ENCODE measurements around the gene DIO2. TPM values are rescaled to one million over a fixed set of nuclear protein-coding genes. Genes with fewer than 3 reads are reported as not detected.

Gene DIO2
- polyA plus RNA-seq (ENCODE audit: insufficient read length): 1.8 TPM

DNA sequence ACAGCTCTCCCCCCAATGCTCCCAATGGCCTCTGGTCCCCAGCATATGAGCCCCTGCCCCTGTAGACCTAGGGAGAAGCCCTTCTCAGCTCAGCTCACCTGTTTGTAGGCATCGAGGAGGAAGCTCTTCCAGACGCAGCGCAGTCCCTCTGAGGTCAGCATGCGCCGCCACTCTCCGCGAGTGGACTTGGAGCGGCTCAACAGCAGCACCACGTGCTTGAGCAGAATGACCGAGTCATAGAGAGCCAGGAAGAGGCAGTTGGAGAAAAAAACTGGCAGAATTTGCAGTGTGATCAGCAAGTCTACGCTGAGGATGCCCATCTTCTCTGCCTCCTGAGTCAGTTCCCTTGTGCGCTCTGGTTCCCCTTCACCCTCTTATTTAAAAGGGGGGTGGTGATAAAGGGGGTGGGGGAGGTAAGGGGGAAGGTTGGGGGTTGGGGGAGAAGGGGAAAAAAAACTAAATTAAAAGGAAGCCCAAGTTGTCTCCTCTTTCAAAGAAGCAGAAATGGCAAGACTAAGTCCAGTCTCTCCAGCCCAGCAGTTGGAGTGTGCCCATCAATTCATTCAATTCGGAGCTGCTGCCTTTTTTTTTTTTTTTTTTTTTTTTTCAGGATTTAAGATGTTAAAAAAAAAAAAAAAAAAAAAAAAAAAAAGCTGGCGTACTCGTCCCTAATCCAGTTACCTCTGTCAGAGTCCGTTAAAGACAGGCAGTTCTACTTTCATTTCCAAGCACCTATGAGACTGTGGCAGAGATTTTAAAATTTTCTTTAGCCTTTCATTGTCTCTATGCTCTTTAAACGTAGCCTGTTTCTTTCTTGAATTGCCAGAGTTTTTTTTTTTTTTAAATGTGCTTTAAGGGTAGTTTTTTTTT, at the start of gene DIO2:
Gene DIO2, minus strand, starts transcription at position 352 of the 870 bp plus-strand sequence. Its CDS starts 32 bp downstream, at position 320.
- no peak for DNase-seq (ENCODE audit: low read depth)

DNA sequence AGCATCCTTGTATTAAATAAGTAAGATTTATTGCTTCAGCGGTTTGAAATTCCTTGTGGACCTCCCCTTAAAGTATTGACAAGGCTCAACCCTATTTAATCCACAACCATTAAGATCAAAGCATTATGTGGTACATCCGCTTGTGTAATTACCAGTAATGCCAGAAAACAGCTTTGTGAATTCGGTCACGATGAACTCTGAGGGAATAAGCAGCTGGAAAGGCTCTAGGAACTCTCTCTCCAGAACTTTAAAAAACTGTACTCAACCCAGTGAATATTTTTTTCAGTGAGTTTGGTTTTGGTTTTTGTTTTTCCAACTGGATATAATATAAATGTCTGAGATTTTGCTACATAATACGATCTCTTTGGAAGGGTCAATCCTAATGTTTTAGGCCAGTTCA, 49.3 kb upstream of the DIO2 start:
- no peak for DNase-seq (ENCODE audit: low read depth)

DNA sequence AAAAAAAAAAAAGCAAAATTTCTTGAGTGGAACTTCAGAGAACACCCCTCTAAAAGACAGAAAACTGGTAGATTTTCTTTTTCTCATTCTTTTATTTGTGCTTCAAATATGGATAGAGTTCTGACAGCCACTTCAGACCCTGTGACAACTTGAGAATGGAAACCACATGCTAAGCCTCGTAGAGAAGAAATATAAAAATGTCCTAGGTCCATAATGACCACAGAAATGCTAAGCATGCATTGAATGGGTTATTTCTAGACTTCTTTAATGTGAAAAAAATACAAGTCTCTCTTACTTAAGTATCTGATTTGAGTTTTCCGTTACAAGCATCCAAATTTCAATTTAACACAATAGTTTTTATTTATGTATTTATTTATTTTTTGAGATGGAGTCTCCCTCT, 28.3 kb upstream of the DIO2 start:
- DNase-seq (ENCODE audit: low read depth): no peak

DNA sequence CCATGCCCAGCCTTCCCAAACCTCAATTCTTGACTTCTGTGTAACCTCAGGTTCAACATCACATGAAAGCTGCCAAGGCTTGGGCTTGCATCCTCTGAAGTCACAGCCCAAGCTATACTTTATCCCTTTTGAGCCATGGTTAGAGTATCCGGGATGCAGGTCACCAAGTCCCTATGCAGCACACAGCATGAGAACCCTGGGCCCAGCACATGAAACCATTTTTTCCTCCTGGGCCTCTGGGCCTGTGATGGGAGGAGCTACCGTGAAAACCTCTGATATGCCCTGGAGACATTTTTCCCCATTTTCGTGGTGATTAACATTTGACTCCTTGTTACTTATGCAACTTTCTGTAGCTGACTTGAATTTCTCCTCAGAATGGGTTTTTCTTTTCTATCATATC, 25.8 kb upstream of the DIO2 start:
- no peak for DNase-seq (ENCODE audit: low read depth)

DNA sequence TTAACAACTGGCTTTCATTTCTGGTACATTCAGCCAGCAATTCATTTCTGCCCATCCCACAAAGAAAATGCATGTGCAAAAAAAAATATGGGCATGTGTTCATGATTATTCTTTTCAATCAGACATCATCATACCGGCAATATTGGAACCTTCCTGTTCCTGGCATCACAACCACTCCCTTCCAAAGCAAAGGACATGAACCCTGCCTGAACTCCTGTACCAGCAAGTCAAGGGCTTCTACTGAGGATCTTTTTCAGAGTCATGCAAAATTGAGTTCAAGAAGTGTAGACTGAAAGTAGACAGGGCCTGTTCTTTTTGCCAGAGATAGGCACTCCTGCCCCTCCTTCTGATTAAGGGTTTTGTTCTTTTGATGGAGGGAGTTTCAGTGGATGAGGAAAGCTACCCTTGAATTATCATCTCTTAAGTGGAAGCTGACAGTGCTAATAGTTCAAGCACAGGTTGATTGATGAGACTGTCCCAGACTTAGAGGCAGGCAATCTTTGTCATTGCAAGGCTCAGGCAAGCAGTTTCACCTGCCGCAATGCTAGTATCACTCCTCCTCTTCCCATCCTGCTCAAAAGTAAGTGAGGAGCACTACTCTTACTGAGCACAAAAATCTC, 22.3 kb upstream of the DIO2 start:
- DNase-seq (ENCODE audit: low read depth): no peak

DNA sequence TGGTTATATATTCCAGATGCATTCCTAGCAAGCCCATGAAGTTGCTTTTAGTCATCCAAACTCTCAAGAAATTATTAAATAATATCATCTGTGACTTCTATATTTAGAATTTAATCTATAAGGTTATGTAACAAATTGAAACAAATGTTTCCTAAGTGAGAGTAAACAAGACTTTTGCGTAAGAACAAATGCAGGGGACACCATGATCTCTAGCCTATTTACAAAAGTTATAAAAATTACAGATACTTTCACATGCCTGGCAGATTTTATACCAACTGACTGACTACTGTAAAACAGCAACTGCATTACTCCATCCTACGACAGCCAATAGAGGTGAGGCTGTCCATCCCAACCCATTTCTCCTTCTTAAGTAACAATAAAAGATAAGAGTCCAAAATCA, 20.4 kb upstream of the DIO2 start:
- no peak for DNase-seq (ENCODE audit: low read depth)

DNA sequence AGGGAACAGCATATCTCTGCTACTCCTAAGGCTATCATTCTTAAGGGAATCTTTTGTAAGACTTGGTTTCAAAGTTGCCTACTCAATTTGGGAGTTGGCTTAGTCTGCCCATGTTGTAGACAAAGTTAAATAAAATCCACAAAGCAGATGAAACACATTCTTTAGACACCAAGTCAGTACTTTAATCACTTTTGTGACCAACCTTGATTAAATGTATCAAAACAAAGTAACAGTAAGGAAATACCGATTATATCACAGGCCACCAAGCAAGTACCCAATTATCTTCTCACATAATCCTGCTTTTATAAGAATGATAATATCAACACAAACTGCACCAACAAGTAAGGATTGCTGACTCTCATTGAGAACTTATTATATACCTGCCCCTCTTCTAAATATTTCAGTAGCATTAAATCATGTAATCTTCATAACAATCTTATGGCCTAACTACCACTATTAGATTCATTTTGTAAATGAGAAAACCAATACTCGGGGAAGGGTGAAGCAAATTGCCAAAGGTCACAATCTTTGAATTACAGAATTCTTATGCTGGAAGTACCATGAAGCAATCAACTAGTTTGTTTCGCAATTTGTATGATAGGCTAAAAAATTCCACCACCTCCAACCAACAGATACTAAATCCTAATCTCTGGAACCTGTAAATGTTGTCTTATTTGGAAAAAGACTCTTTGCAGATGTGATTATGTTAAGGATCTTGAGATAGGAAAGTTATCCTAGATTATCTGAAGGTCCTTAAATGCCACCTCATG, 12.6 kb upstream of the DIO2 start:
- DNase-seq (ENCODE audit: low read depth): no peak

DNA sequence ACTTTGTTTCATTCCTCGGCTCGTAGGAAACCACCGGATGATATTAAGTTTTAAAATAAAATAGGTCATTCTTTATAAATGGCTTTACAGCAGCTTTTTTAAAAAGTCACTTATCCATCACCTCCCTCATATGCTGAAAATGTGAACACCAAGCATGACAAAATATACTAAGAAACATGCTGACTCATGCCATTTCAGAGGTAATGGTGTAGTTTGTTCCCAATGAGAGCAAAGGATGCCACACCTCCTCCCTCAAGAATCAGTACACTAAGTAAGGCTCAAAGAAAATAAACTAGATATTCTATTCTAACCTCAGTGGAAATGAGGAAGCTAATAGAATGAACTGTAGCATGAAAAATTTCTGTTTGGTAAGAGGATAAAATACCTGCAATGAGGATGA, 5.5 kb upstream of the DIO2 start:
- DNase-seq (ENCODE audit: low read depth): no peak

DNA sequence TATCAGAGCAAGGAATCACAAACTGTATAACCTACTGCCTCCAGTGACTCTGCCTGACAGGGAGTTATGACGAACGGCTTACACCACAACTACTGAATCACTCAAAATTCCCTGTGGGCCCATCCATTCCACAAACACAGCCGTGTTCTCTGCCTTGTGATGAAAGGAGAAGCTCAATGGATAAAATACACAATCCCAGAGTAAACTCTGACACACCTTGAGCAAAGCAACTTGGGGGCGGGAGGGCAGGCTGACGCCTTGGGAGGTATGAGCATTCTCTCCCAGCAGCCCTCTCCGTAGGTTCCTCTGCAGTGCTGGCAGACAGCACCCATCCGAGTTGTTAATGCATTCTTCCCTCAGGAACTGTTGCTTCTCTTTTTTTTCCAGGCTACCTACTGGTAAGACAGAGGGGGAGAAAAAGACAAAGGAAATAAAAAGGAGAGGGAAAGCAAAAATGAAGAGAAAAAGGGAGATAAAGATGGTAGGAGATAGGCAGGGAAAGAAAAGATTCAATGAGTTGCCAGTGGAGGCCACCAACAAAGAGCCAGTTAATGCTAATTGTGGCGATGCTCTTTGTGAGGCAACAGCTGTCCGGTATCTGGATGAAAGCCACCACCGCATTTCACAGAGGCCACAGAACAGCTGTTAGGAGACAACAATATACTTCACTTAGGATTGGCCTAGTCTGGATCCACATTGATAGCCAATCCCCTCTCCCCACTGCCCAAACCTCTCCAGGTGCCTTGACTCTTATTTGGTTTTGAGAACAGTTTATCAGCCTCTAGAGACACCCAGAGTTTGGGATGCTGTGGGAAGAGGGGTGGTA, 4.7 kb upstream of the DIO2 start:
- DNase-seq (ENCODE audit: low read depth): peak; percentile 28

DNA sequence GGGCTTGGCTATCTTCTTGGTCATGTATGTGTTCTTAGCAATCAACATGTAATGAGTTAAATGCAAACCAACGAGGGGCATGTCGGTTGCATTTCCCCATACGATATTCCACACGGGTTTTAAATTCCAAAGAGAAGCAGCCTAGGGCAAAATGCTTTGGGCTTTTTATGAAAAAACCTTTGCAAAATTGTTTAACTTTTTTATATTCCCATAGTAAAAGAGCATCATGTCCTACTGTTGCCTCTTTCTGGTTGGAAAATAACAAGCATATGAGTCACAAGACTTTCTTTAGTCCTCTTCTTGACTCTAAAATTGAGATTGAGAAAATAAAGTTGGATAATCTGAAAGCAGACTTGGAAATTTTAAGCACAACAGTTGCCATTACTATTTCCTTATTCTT, 3.8 kb upstream of the DIO2 start:
- DNase-seq (ENCODE audit: low read depth): no peak

DNA sequence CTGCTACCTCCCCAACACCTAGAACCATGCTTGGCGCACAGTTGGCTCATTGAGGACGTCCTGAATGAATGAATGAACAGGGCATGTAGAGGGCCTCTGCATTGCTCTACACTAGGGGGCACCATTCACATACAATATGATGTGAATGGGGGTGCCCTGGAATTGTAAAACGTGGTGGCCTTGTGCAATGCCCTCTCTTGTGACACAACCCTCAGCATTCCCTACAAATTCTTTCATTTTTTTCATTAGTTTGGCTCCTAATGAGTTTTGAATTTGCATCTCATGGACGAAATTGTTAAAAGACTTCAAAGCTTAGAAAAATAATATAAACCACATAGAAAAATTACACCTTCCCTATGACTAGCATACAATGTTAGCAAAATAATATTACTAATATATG, 2.3 kb upstream of the DIO2 start:
- DNase-seq (ENCODE audit: low read depth): no peak

DNA sequence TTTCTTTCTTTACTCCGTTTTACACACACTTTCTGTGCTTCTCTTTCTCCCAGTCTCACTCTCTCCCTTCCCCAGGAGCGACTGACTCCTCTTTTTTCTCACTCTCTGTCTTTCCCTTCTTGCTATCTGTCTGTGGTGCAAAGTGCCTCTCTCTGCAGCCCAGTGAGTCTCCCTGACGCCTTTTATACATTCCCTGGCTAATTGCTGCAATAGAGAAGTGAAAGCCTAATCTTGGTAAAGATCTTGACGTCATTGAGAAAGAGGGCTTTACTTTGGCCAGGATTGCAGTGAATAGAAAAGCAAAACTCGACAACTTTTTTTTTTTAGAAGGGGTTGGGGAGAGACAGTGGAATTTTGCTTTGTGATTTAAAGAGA, 706 bp upstream of the DIO2 start:
- no peak for DNase-seq (ENCODE audit: low read depth)

DNA sequence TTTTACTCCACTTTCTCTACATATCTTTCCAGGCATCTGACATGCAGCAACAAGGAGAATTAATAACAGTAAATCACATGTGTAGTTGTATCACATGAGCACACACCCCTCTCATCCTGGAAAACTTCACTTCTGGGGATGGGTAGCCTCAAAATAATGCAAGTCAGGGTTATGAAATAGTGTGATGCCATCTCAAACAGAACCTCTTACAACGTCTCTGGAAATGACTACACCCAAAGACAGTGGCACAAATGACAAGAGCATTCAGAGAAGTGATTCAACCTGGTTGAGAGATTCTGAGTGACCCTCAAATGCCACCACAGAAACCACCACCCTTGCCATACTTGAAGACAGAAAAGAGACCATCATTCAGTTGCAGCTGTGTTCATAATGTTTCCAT, 2.8 kb downstream of the DIO2 start:
- no peak for DNase-seq (ENCODE audit: low read depth)

DNA sequence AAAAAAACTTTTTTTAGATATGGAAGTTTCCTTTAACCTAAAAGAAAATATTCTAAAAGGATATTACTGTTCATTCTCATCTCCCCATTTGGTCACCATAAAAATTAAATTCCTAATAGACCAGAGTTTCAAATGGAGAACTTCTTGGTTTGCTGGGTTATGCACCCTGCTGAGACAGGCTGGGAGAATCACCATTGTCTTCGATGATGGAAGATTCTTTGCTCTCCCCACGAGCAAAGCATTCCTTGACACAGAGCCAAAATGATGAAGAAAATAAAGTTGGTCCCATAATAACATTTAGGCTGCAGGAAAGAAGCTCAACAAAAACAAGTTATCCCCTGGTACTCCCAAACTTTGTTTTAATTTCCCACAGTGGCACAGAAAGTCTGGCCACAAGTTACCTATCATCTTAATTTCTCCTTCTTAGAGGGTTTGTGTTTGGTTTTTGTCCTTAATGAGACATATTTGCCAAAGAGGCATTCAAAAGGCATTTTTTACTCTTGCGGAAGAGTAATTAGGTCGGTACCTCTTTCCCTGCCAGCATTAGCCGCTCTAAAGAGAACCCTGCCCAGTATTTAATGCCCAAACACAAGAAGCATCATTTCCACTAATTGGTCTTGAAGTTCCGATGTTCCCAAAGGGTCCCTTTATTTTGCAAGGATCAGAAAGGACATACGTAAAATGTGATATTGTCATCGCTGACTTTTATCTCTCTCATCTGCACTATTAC, 4.8 kb downstream of the DIO2 start:
- DNase-seq (ENCODE audit: low read depth): no peak

DNA sequence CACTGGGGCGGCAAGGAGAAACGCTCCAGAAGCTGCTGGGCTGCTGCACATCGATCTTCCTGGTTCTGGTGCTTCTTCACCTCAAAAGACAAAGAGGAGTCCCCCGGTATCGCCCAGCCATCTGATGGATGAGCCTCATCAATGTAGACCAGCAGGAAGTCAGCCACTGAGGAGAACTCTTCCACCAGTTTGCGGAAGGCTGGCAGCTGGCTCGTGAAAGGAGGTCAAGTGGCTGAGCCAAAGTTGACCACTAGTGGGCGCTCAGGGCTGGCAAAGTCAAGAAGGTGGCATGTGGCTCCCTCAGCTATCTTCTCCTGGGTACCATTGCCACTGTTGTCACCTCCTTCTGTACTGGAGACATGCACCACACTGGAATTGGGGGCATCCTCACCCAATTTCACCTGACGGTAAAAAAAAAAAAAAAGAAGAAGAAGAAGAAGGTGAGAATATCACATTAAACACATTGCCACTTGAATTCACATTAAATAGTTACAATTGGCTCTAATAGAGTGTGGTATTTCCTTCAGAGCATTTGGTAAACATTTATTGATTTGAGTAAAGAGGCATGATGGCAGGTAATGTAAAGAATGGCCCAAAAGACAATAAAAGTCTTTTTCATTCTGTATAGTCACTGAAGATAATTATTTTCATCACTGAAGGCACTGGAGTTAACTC, 8.3 kb downstream of the DIO2 start:
- DNase-seq (ENCODE audit: low read depth): no peak

DNA sequence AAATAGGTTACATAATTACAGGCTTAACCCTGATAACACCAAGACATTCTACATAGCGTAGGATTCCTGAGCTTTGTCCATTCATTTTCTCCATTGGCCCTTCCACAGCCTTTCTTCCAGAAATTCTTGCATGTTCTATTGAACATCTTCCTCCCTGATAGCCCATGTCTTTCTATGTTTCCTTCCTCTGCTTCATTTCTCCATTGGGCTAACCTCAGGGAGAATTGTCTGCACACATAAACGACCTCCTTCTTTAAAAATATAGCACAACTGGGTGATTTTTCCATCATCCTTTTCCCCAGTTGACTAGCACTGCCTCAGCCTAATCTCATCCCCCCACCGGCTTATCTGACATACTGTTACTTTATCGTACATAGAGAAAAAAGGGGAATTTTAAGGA, 11.2 kb downstream of the DIO2 start:
- no peak for DNase-seq (ENCODE audit: low read depth)

DNA sequence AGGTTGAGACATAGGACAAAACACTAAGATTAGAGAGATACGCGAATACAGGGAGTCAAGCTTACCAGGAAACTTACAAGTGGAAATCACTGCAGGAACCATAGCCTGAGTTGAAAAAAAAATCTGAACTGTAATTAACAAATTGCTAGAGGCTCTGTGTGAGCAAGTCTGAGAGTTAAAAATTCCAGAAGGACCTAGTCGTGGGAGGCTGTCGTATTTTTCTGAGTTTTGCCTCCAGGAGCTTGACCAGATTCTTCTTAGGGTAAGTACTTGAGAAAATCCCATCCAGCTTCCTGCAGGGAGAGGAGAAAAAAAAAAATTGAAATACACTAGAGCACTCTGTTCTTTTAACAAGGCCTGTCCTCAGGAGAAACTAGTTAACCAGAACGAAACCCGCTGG, 22.7 kb downstream of the DIO2 start:
- no peak for DNase-seq (ENCODE audit: low read depth)

DNA sequence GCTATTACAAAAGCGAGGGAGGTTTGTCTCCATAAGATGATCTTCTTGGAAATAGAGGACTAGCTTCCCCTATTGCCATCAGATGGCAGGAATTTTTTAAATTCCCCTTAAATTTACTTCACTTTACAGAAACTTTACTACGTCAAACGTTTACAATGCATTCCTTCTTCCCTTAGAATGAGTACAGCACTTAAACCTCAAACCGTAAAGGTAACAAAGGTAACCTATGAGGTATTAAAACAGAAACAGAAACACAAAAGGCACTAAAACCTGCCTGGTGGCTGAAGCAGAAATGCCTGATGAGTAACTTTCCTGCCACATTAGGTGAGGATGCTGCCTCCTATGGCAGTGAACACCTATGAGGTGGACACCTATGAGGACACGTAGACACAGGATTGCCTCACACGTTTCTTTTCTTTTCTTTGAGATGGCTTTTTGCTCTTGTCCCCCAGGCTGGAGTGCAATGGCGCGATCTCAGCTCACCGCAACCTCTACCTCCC, 25.0 kb downstream of the DIO2 start:
- DNase-seq (ENCODE audit: low read depth): no peak

DNA sequence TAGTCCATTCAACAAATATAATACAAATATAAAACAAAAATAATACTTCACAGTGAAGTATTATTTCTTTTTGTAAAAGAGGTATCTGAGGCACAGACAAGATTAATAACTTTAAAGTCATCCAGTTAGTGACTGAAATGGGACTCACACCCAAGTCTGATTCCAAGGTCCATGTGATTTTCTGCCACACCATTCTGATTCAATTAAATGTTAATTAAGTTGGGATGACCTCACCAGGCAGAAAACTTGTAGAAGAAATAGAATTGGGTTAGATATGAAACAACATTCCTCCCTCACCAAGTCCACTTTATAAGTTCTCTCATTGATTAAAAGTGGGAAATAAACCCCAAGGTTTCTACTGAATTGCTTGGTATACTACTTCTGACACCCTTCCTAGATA, 34.4 kb downstream of the DIO2 start:
- no peak for DNase-seq (ENCODE audit: low read depth)

DNA sequence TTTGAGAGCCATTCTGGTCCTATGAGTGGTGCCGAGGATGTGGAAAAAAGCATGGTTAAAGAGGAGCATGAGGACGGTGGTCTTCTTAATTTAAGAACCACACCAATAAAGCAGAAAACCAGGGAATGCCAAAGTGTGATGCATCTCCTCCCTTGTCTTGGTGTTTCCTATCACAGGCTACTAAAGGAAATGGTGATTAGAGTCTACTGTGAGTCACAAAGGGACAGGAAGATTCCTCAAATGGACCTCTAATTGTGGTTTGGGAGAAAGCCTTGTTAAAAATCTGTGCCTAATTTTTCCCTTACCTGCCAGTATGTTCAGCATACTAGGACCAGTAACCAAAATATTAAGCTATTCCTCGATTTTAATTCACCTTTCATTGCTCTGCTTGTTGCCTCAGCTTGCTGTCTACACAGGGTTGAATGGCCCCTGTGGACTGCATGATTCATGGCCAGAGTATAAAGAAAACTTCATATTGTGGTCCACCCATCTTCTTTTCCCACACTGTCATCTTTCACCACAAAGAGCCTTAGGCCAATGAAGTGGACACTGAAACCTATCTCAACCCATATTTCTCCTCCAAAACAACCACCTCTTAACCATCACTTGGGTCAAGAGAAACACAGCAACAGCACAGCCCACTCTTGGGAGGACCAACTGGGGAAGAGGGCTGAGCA, 38.8 kb downstream of the DIO2 start:
- DNase-seq (ENCODE audit: low read depth): no peak
